Neural progenitor cell (in vitro differentiated cells): ENCODE results near the gene FAM50A.

Experiments
- CTCF ChIP-seq: fragments of 200-600 bp; sonication (generic); IDR thresholded peaks from 2 replicates; pipeline ENCODE4 v1.5.1; 2017; ENCODE audit warnings: antibody characterized with exemption, mild to moderate bottlenecking
- EZH2 ChIP-seq: fragments of 200-600 bp; sonication (generic); IDR thresholded peaks from 2 replicates; pipeline ENCODE4 v1.6.1; 2017; ENCODE audit warnings: antibody characterized with exemption, mild to moderate bottlenecking, moderate library complexity
- EZH2phosphoT487 ChIP-seq: fragments of 200-600 bp; sonication (generic); IDR thresholded peaks from 2 replicates; pipeline ENCODE4 v1.6.1; 2017; ENCODE audit warnings: antibody characterized with exemption

GRCh38 chrX:154419189-154419588 is 24.8 kb upstream of the FAM50A start:
- TF ChIP-seq CTCF, result no peak
- TF ChIP-seq EZH2phosphoT487, result no peak
- TF ChIP-seq EZH2, result no peak
